Hematopoietic multipotent progenitor cell treated with erythropoietin and hydrocortisone succinate and interleukin-3 and kit ligand, for 8 days (in vitro differentiated cells): ENCODE measurements around the gene CLCN3.
"Not testable (repeated sequence)": the region's sequence is repeated elsewhere in the genome, so short reads cannot be mapped to it uniquely, and the experiment has no call there.

ENCODE experiments used
- DNase-seq: peaks from one replicate; pipeline ENCODE4 v3.0.0-alpha.2; 2015

The CLCN3 gene

GRCh38 chr4:169619958-169620879 lies at the start of gene CLCN3:
Gene CLCN3 (plus strand): TSS chr4:169620578. CDS start chr4:169635929, 15,351 bp downstream.
- peak; percentile 98 for DNase-seq

- DNase-seq, result not testable (repeated sequence)
Measured at GRCh38 chr4:169571012-169571411, 49.4 kb upstream of the CLCN3 start.

- DNase-seq, result no peak
Measured at GRCh38 chr4:169571435-169571834, 48.9 kb upstream of the CLCN3 start.

- no peak for DNase-seq
Measured at GRCh38 chr4:169573889-169574288, 46.5 kb upstream of the CLCN3 start.

GRCh38 chr4:169582203-169582602 lies 38.2 kb upstream of the CLCN3 start:
- DNase-seq, result no peak

GRCh38 chr4:169582706-169583105 lies 37.7 kb upstream of the CLCN3 start:
- DNase-seq, result no peak

- DNase-seq, result no peak
Measured at GRCh38 chr4:169583563-169583962, 36.8 kb upstream of the CLCN3 start.

GRCh38 chr4:169593050-169593560 lies 27.3 kb upstream of the CLCN3 start:
- DNase-seq, result no peak

- DNase-seq, result no peak
Measured at GRCh38 chr4:169594560-169595195, 25.7 kb upstream of the CLCN3 start.

- DNase-seq, result no peak
Measured at GRCh38 chr4:169601016-169601771, 19.2 kb upstream of the CLCN3 start.

- DNase-seq, result no peak
Measured at GRCh38 chr4:169603312-169603711, 17.1 kb upstream of the CLCN3 start.

- peak; percentile 79 for DNase-seq
Measured at GRCh38 chr4:169604131-169604900, 16.1 kb upstream of the CLCN3 start.

- no peak for DNase-seq
Measured at GRCh38 chr4:169604903-169605331, 15.5 kb upstream of the CLCN3 start.

- DNase-seq, result no peak
Measured at GRCh38 chr4:169611157-169611556, 9.2 kb upstream of the CLCN3 start.

- DNase-seq, result peak; percentile 91
Measured at GRCh38 chr4:169611991-169612870, 8.1 kb upstream of the CLCN3 start, which contains the start of gene NEK1. Gene NEK1 (minus strand): TSS chr4:169612583. CDS start chr4:169602630, 9,953 bp downstream.

- DNase-seq, result peak; percentile 91
Measured at GRCh38 chr4:169612871-169613859, 7.2 kb upstream of the CLCN3 start.

- DNase-seq, result peak; percentile 22
Measured at GRCh38 chr4:169615467-169616106, 4.8 kb upstream of the CLCN3 start.

GRCh38 chr4:169616846-169617245 lies 3.5 kb upstream of the CLCN3 start:
- no peak for DNase-seq

- DNase-seq, result peak; percentile 55
Measured at GRCh38 chr4:169617306-169617705, 3.1 kb upstream of the CLCN3 start.
